Urothelium cell line (cell line): ENCODE data around the gene IDUA.

Source experiments
- DNase-seq: peaks from one replicate; pipeline ENCODE4 v3.0.0; 2011; ENCODE audit warnings: low spot score, mixed read lengths
- FAIRE-seq: peaks from 2 replicates; lab custom pipeline; 2011; peaks lifted over from hg19 to GRCh38; lab: Jason Lieb, UNC

The IDUA gene

GRCh38 chr4:955931-956381, 30.9 kb upstream of the IDUA start:
- FAIRE-seq = no peak

DNA sequence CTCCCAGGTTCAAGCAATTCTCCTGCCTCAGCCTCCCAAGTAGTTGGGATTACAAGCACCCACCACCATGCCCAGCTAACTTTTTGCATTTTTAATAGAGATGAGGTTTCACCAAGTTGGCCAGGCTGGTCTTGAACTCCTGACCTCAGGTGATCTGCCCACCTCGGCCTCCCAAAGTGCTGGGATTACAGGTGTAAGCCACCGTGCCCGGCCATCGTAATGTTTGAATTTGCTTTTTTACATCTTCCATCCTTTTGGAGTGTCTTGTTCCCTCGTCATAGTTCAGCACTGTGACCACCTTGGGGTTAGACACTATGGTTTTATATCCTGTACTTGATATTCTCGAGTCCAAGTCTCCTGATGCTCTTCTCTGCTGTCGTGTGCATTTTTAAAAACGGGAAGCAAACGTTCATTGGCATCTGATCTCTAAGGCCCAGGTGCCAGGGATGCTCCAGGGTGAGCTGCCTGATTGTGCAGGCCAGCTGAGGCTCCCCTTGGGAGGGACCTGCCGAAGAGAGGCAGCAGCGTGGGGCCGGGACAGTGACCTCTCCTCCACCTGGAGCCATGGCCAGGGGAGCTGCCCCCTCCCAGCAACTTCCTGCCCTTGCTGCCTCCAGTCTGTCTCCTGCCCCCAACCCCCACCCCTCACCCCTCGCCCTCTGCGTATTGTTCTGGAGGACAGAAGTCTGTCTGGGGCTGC, 30.2 kb upstream of the IDUA start:
- FAIRE-seq = no peak
- DNase-seq = no peak

More at GRCh38 chr4:955931-956381, 30.9 kb upstream of the IDUA start:
- no peak for DNase-seq

- no peak for DNase-seq
- FAIRE-seq = no peak
These were observed 29.6 kb upstream of the IDUA start for GRCh38 chr4:957231-957580.

GRCh38 chr4:957581-958313, 29.1 kb upstream of the IDUA start:
- no peak for FAIRE-seq
- no peak for DNase-seq

DNA sequence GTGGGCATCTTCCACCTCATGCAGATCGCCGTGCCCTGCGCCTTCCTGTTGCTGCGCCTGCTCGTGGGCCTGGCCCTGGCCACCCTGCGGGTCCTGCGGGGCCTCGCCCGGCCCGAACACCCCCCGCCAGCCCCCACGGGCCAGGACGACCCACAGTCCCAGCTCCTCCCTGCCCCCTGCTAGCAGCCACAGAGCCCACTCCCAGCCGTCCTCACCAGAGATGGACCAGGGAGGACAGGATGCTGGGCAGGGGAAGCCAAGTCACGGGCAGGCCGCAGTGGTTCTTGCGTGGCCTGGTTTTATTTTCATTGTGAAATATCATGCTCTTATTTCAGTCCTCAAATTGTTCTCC, 28.6 kb upstream of the IDUA start:
- no peak for DNase-seq

GRCh38 chr4:958696-959337, 28.0 kb upstream of the IDUA start:
- FAIRE-seq (no peak), DNase-seq (no peak)

More for the DNA sequence above, 28.6 kb upstream of the IDUA start:
- no peak for FAIRE-seq

DNA sequence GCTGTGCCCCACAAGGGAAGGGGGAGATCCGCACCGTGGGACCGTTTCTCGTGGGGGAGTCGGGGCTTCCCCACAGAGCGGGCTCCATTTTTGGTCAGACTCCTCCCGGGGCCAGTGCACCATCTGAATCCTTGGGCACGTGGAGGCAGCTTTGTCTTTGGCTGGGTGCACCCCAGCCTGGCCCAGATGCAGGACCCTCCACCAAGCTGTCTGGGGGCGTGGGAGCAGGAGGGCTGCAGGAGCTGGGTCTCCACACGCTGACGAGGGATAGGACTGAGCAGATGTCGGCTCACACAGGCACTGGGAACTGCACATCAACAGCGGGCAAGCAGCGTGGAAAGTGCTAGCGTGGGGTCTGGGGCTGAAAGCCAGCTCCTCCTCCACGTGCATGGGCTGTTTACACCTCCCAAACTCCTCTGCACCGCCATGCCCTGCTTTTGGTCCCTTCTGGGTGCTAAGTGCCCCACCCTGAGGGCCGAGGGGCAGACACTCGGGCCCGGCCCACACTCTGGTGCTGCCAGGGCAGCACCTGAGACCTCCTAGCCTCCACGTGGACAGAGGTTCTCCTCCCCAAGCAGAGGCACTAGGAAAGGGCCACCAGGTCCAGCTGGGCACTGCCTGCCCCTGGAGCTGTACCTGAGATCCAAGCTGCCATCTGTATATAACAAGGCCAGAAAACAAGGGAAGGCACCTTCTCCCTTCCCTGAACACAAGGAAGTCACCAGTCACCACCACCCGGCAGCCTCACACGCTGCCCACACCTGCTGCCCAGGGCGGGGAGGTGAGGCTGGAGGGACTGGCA, 27.3 kb upstream of the IDUA start:
- DNase-seq = no peak
- no peak for FAIRE-seq

- DNase-seq = no peak
- FAIRE-seq = no peak
These were observed 26.7 kb upstream of the IDUA start for GRCh38 chr4:960140-960635.

DNA sequence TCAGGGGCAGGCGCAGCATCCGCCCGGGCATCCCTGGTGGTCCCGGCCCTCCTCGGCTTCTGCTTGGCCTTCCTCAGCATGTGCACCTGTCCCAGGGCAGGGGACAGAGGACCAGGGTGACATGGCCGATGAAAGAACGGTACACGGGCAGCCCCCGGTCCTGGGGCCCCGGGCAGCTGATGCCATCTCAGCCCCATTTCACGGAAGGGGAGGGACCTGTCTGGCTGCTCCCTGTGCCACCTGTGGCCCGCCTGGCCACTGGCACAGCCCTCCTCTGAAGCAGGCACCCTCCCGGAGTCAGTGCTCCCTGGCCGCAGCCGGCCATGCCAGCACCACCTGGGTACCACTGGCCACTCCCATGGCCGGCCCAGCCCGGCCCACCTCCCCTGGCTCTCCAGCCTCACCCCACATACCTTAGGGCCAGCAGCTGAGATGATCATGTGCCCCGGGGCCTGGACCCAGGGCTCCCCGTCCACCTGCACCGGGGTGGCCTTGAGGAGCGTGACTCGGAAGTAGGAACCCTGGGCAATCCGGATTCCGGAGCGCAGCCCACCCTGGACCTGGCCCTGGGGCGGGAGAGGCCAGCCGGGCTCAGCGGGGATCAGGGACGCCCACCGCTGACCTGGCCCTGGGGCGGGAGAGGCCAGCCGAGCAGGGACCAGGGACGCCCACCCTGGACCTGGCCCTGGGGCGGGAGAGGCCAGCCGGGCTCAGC, 26.1 kb upstream of the IDUA start:
- FAIRE-seq (no peak), DNase-seq (no peak)

- FAIRE-seq (no peak), DNase-seq (no peak)
These were observed 25.3 kb upstream of the IDUA start for GRCh38 chr4:961351-962230.

DNA sequence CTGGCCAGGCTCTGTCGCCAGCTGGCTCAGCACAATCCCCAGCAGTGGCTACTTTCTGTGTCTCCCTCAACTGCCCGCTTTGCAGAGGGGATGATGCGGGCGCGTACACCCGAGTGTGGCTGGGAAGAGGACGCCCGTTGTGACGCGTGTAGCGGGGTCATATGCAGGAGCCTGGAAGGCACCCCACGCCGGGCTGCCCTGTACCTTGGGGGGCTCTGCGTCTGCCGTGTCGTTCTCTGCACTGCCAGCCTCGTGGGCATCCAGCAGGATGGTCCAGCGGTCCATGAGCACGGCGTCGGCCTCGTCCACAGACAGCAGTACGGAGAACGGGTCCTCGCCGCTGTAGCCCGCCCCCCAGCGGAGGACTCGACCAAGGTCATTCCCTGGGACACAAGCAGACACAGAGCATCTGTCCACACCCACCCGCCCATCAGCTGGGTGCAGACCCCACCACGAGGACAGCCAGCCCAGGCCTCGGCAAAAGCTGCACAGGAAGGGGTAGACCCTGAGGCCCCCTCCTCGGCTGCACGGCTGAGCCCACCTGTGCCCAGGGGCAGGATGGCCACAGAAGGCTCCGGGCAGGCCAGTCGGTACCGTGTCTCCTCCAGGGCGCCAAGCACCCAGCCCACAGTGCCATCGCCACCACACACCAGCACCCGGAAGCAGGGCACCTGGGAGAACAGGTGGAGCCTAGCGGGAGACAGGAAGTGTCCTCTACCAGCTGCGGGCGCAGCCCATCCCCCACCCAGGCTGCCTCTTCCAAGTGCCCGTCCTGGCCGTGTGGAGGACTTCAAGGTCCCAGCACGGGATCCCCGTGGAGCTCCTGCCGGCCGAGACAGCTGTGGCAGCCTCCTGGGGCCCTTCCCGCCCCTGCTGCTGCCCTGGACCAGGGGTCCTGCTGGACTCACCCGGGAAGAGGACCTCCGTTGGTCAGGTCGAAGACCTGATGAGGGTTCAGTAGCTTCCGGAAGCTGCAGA, 24.3 kb upstream of the IDUA start:
- DNase-seq (no peak), FAIRE-seq (no peak)

DNA sequence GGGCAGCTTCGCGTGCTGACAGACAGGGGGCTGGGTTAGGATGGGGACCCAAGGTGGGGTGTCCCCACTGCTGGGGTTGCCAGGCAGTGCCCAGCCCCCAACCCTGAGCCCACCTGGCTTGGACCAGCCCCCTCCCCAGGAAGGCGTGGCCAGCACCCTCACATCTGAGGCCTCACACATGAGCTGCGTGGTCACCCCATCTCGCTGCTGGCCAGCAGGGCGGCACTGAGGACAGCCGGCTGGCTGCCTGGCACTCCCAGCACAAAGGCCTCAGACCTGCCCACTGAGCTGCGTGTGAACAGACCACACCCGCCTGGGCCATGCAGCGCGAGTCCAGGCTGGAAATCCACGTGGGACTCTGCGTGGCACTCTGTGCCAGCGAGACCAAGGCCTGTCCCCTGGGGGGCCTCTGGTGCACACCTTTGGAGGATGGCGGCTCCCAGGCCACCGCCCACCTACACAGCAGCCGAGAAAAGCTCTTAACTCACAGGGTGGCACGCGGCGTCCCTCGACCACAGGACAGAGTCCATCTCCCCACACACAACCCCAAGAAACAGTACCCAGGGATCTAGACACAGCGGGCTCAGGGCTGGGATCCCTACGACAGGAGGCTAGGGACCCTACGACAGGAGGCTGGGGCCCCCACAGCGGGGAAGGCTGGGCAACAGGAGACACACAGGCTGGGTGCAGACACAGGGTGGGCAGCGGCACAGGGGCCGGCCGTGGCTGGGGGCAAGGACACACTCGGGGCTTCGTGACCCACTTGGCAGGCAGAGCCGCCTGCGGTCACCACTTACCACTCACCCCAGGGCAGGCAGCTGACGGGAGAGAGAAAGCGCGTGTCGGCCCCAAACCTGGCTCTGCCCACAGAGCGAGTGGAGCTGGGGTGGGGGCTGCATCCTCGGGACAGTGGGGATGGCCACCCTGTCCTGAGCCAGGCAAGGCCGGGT, 23.3 kb upstream of the IDUA start:
- no peak for DNase-seq
- no peak for FAIRE-seq

DNA sequence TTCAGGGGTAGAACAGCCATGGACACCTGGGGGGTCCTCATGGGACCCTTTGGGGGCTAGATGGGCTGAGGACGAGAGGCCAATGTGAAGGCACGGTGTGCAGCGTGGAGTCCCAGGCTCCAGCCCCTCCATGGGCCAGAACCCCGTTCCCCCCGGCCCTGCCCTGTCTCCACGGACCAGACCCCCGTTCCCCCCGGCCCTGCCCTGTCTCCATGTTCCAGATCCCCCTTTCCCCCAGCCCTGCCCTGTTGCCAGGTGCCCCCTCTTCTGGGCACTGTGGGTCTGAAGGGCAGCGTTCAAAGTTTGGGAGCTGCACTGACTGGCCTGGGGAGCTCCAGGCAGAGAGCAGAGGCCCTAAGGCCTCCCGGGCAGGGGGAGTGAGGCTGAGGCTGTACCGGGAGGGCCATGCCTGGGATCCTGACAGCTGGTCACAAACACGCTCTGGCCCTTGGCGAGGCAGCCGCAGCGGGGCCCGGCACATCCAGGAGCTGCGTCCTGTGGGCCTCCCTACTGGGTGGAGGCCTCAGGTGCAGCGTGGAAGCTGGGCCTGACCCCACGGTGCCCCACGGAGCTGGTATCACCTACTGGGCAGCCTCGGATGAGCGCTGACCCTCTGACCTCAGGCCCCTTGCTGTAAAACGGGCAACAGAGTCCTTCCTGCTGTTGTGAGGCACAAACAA, 22.4 kb upstream of the IDUA start:
- FAIRE-seq = no peak

DNA sequence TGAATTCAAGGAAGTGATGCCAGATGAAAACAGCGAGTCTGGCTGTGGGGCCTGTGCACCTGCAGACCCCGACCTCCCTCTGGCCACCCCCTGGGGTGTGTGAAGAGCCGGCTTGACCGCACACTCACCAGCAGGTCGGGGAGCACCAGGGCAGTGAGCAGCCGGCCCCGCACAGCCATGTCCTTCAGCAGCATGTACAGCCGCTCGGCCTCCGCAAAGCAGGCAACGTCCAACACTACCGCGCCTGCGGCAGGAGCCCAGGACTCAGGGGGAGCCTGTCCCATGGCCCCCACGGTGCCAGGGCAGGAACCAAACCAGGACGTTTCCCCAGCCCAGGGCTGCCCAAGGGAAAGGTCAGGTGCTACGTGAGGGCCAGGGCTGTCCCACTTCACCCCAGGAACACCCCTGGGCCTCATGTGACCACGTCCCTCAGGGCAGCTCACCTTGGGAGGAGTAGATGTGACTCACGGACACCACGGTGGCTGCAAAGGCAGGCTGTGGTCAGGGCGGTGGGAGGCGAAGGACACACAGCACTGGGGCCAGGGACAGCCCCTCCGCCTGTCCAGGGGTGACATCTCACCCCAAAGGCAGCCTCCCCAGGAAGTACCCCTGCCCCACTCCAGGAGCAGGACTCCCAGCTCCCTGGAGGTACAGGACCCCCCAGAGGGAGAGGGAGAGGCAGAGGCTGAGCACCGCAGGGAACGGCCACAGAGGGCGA, 21.6 kb upstream of the IDUA start:
- FAIRE-seq (no peak), DNase-seq (no peak)

More for the DNA sequence above, 22.4 kb upstream of the IDUA start:
- no peak for DNase-seq

DNA sequence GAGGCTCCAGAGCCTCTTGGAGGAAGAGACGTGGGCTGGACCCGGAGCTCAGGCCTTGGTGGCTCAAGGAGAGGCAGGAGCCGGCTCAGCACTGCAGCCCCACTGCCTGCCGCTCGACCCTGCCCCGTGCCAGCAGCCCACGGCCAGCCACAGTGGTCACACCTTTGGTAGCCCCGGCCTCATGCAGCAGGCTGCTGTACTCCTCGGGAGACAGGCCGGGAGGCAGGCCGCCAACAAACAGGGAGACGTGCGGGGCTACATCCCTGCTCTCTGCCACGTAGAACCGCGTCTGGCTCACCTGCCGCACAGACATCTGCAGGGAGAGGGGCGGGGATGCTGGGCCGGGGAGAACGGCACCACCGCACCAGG, 21.1 kb upstream of the IDUA start:
- DNase-seq = no peak
- FAIRE-seq = no peak
